Natural killer cell (primary cell): ENCODE data around the gene ALAS1. TPM values are rescaled to one million over a fixed set of nuclear protein-coding genes. Genes with fewer than 3 reads are reported as not detected.

Source experiments
- ATAC-seq, 3 donors: fragments of 150-1000 bp in 2 of 3; fragments of 200-7000 bp in 1 of 3; cut with Tn5 transposase; 1 replicate in 1 of 3; 2 replicates in 2 of 3; pipeline ENCODE4 v1.10.0; 2021; ENCODE audit warnings: mild to moderate bottlenecking in 2 of 3, moderate library complexity in 2 of 3
- DNase-seq, 2 donors: peaks; one replicate each; pipeline versions ENCODE4 v3.0.0 to v3.0.0-alpha.2; 2013 to 2021; ENCODE audit warnings: mixed read lengths in 1 of 2
- H3K27ac ChIP-seq: one replicate; pipeline ENCODE4 v1.5.1; 2013; ENCODE audit warnings: mild to moderate bottlenecking, low read length
- H3K27me3 ChIP-seq: one replicate; pipeline ENCODE4 v1.6.1; 2013; ENCODE audit warnings: low read length; ENCODE audit not compliant: control insufficient read depth, insufficient read depth
- H3K36me3 ChIP-seq: one replicate; pipeline ENCODE4 v1.6.1; 2013; ENCODE audit warnings: low read length; ENCODE audit not compliant: control insufficient read depth, insufficient read depth
- H3K4me1 ChIP-seq: one replicate; pipeline ENCODE4 v1.6.1; 2013; ENCODE audit warnings: low read length; ENCODE audit not compliant: control insufficient read depth, insufficient read depth
- H3K4me3 ChIP-seq: one replicate; pipeline ENCODE4 v1.5.1; 2013; ENCODE audit warnings: low read length
- H3K9me3 ChIP-seq: one replicate; pipeline ENCODE4 v1.6.1; 2013; ENCODE audit warnings: low read length; ENCODE audit not compliant: control insufficient read depth, insufficient read depth
- H3K27ac Mint-ChIP-seq, 2 donors: one replicate each; pipeline ENCODE4 v1.8.0; 2022; ENCODE audit warnings: mild to moderate bottlenecking in 2 of 2, mixed read lengths in 2 of 2, moderate library complexity in 1 of 2
- H3K27me3 Mint-ChIP-seq, 2 donors: one replicate each; pipeline ENCODE4 v1.8.0; 2022; ENCODE audit warnings: low read depth in 2 of 2, mixed read lengths in 2 of 2
- H3K36me3 Mint-ChIP-seq: one replicate; pipeline ENCODE4 v1.8.0; 2022; ENCODE audit warnings: mixed read lengths
- H3K4me1 Mint-ChIP-seq, 2 donors: one replicate each; pipeline ENCODE4 v1.8.0; 2022; ENCODE audit warnings: mixed read lengths in 2 of 2
- H3K4me3 Mint-ChIP-seq: one replicate; pipeline ENCODE4 v1.8.0; 2022; ENCODE audit warnings: mild to moderate bottlenecking, moderate library complexity, mixed read lengths
- H3K9me3 Mint-ChIP-seq, 2 donors: one replicate each; pipeline ENCODE4 v1.8.0; 2022; ENCODE audit warnings: mixed read lengths in 2 of 2
- CTCF ChIP-seq: fragments of 200-600 bp; IDR thresholded peaks from one replicate; pipeline ENCODE4 v1.8.0; 2022; ENCODE audit warnings: antibody characterized with exemption
- WGBS: methylation state at CpG from one replicate; pipeline ENCODE4 v1.1.7; 2013; ENCODE audit warnings: missing lambda C conversion rate; ENCODE audit not compliant: insufficient coverage; 5-methylcytosine and 5-hydroxymethylcytosine counted together
- intact Hi-C: fragments of 100-400 bp; cut with micrococcal nuclease; formaldehyde crosslinking; loops from one replicate; pipeline ENCODE4 v1.14.2; 2022
- total RNA-seq, 4 donors: library from RNA; stranded (reverse); fragments of 120-200 nt in 1 of 4; gene quantifications; one replicate each; pipeline versions ENCODE4 v1.2.3 to v1.2.4, GENCODE V29; 2013 to 2022

The ALAS1 gene
- total RNA-seq, 3 donors from 2014 or later (not counting 1 experiment from before 2014, with no cell fraction given): 17.0 to 34.5 (median 33.4) TPM

- H3K4me3 ChIP-seq: no peak overlapping the region
- WGBS: 95% methylated on average over 7 of the region's 14 CpGs
- no peaks in the 10 kb centered on the region for H3K27me3 Mint-ChIP-seq
- intact Hi-C loops: no loop called here
- peaks cover 24% of the 10 kb centered on the region for H3K4me1 ChIP-seq
- no peak for TF ChIP-seq CTCF
- DNase-seq (no peak), ATAC-seq (no peak)
- no peak overlapping the region for H3K27ac ChIP-seq
- H3K4me3 Mint-ChIP-seq: no peak overlapping the region
- no peak overlapping the region for H3K27ac Mint-ChIP-seq
- no peaks in the 10 kb centered on the region for H3K9me3 Mint-ChIP-seq
- H3K4me1 Mint-ChIP-seq: peaks cover 21 to 28% of the 10 kb centered on the region in 2 donors
- H3K27me3 ChIP-seq: no peaks in the 10 kb centered on the region
- H3K9me3 ChIP-seq: no peaks in the 10 kb centered on the region
- H3K36me3 Mint-ChIP-seq: no peaks in the 10 kb centered on the region
- no peaks in the 10 kb centered on the region for H3K36me3 ChIP-seq
Observed at GRCh38 chr3:52194485-52195290, 3.3 kb upstream of the ALAS1 start.

GRCh38 chr3:52195291-52195597 is 2.7 kb upstream of the ALAS1 start:
- Mint-ChIP-seq H3K4me3 (no peak overlapping the region), H3K27me3 (no peaks in the 10 kb centered on the region), H3K27ac (peak overlapping the region in 1 of 2 donors; percentile 98), H3K9me3 (no peaks in the 10 kb centered on the region), H3K36me3 (no peaks in the 10 kb centered on the region), H3K4me1 (peaks cover 21 to 32% of the 10 kb centered on the region in 2 donors)
- Histone ChIP-seq H3K36me3 (no peaks in the 10 kb centered on the region), H3K27ac (no peak overlapping the region), H3K4me3 (no peak overlapping the region), H3K27me3 (no peaks in the 10 kb centered on the region), H3K9me3 (no peaks in the 10 kb centered on the region), H3K4me1 (peaks cover 24% of the 10 kb centered on the region)
- no peak for TF ChIP-seq CTCF
- 95% methylated on average over 2 of the region's 3 CpGs for WGBS
- intact Hi-C loops: no loop called here
- DNase-seq (no peak), ATAC-seq (no peak)

- Histone ChIP-seq H3K27ac (no peak overlapping the region), H3K4me1 (peaks cover 28% of the 10 kb centered on the region), H3K9me3 (no peaks in the 10 kb centered on the region), H3K4me3 (no peak overlapping the region), H3K36me3 (no peaks in the 10 kb centered on the region), H3K27me3 (no peaks in the 10 kb centered on the region)
- no peak for TF ChIP-seq CTCF
- no peak for ATAC-seq
- H3K4me3 Mint-ChIP-seq: no peak overlapping the region
- H3K9me3 Mint-ChIP-seq: no peaks in the 10 kb centered on the region
- WGBS: 82% methylated on average over 10 of the region's 10 CpGs
- no peaks in the 10 kb centered on the region for H3K36me3 Mint-ChIP-seq
- no peak for DNase-seq
- no peaks in the 10 kb centered on the region for H3K27me3 Mint-ChIP-seq
- peaks cover 21 to 35% of the 10 kb centered on the region in 2 donors for H3K4me1 Mint-ChIP-seq
- intact Hi-C loops: no loop called here
- peak overlapping the region; percentile 96 to 98 for H3K27ac Mint-ChIP-seq
Observed at GRCh38 chr3:52195823-52196331, 2.1 kb upstream of the ALAS1 start.
